GM23338 (cell line): ENCODE results near the gene FHIT. TPM values are rescaled to one million over a fixed set of nuclear protein-coding genes. Genes with fewer than 3 reads are reported as not detected.

Source experiments
- ATAC-seq: fragments of 200-7000 bp; cut with Tn5 transposase; 3 replicates; pipeline ENCODE4 v1.9.1; 2020
- DNase-seq: peaks from one replicate; pipeline ENCODE4 v3.0.0-alpha.2; 2015; ENCODE audit warnings: low spot score
- H2AFZ ChIP-seq: fragments of 200-600 bp; sonication (generic); 2 replicates; pipeline ENCODE4 v1.8.0; 2016; ENCODE audit warnings: antibody characterized with exemption, mild to moderate bottlenecking, moderate library complexity
- H3F3A ChIP-seq: fragments of 200-600 bp; sonication (generic); replicated peaks from 2 replicates; pipeline ENCODE4 v1.8.0; 2017; ENCODE audit warnings: antibody characterized with exemption, mixed run types, low read depth
- H3K27ac ChIP-seq: fragments of 200-600 bp; sonication (generic); 2 replicates; pipeline ENCODE4 v1.6.1; 2016; ENCODE audit warnings: low read depth
- H3K27me3 ChIP-seq: fragments of 200-600 bp; sonication (generic); 2 replicates; pipeline ENCODE4 v1.8.0; 2016; ENCODE audit warnings: mild to moderate bottlenecking, mixed run types, moderate library complexity; ENCODE audit not compliant: insufficient read depth
- H3K36me3 ChIP-seq: fragments of 200-600 bp; sonication (generic); 2 replicates; pipeline ENCODE4 v1.8.0; 2016; ENCODE audit warnings: mild to moderate bottlenecking; ENCODE audit not compliant: insufficient read depth
- H3K4me1 ChIP-seq: fragments of 200-600 bp; sonication (generic); 2 replicates; pipeline ENCODE4 v1.8.0; 2016; ENCODE audit warnings: mild to moderate bottlenecking, moderate library complexity; ENCODE audit not compliant: insufficient read depth
- H3K4me2 ChIP-seq: fragments of 200-600 bp; sonication (generic); 2 replicates; pipeline ENCODE4 v1.7.1; 2017; ENCODE audit warnings: mixed run types
- H3K4me3 ChIP-seq: fragments of 200-600 bp; sonication (generic); 2 replicates; pipeline ENCODE4 v1.6.1; 2016; ENCODE audit warnings: mixed run types
- H3K79me2 ChIP-seq: fragments of 200-600 bp; sonication (generic); replicated peaks from 2 replicates; pipeline ENCODE4 v1.8.0; 2017; ENCODE audit warnings: mild to moderate bottlenecking; ENCODE audit not compliant: insufficient read depth
- H3K9me2 ChIP-seq: fragments of 200-600 bp; sonication (generic); 2 replicates; pipeline ENCODE4 v1.8.0; 2017; ENCODE audit not compliant: insufficient read depth
- H4K20me1 ChIP-seq: fragments of 200-600 bp; sonication (generic); replicated peaks from 2 replicates; pipeline ENCODE4 v1.8.0; 2017; ENCODE audit warnings: mild to moderate bottlenecking; ENCODE audit not compliant: insufficient read depth
- H3K27ac Mint-ChIP-seq: 2 replicates; pipeline ENCODE4 v1.8.0; 2020; ENCODE audit warnings: inconsistent platforms, mild to moderate bottlenecking, moderate library complexity, mixed read lengths
- H3K27me3 Mint-ChIP-seq: 3 replicates; pipeline ENCODE4 v1.8.0; 2022; ENCODE audit warnings: low read depth, mild to moderate bottlenecking, moderate library complexity, mixed read lengths, inconsistent platforms; ENCODE audit not compliant: insufficient read depth, poor library complexity
- H3K36me3 Mint-ChIP-seq: 3 replicates; pipeline ENCODE4 v1.8.0; 2021; ENCODE audit warnings: low read depth, mild to moderate bottlenecking, inconsistent platforms, moderate library complexity, mixed read lengths
- H3K4me1 Mint-ChIP-seq: 3 replicates; pipeline ENCODE4 v1.8.0; 2020; ENCODE audit warnings: mild to moderate bottlenecking, inconsistent platforms, mixed read lengths
- H3K4me3 Mint-ChIP-seq: 3 replicates; pipeline ENCODE4 v1.8.0; 2021; ENCODE audit warnings: moderate library complexity, mild to moderate bottlenecking, inconsistent platforms, mixed read lengths
- H3K9me3 Mint-ChIP-seq: 3 replicates; pipeline ENCODE4 v1.8.0; 2020; ENCODE audit warnings: moderate library complexity, mild to moderate bottlenecking, inconsistent platforms, mixed read lengths
- CREB1 ChIP-seq: fragments of 250-450 bp; sonication (Bioruptor Pico); IDR thresholded peaks from 2 replicates; pipeline ENCODE4 v1.5.0; 2020; ENCODE audit warnings: low read depth, mild to moderate bottlenecking, moderate library complexity
- EZH2 ChIP-seq: fragments of 200-600 bp; sonication (generic); IDR thresholded peaks from one replicate; pipeline ENCODE4 v1.8.0; 2017; ENCODE audit warnings: antibody characterized with exemption, mild to moderate bottlenecking, low read depth; ENCODE audit not compliant: unreplicated experiment
- EZH2phosphoT487 ChIP-seq: fragments of 200-600 bp; sonication (generic); IDR thresholded peaks from one replicate; pipeline ENCODE4 v1.8.1; 2018; ENCODE audit warnings: antibody characterized with exemption; ENCODE audit not compliant: unreplicated experiment
- JUNB ChIP-seq: IDR thresholded peaks from one replicate; pipeline ENCODE4 v1.6.1; 2016; ENCODE audit warnings: antibody characterized with exemption; ENCODE audit not compliant: unreplicated experiment
- NANOG ChIP-seq: IDR thresholded peaks from 2 replicates; pipeline ENCODE4 v1.6.1; 2016; ENCODE audit warnings: antibody characterized with exemption, borderline replicate concordance
- STAT1 ChIP-seq: IDR thresholded peaks from one replicate; pipeline ENCODE4 v1.6.1; 2016; ENCODE audit warnings: antibody characterized with exemption; ENCODE audit not compliant: unreplicated experiment
- ZNF114 ChIP-seq: fragments of 250-450 bp; sonication (Bioruptor Pico); IDR thresholded peaks from 2 replicates; pipeline ENCODE4 v1.5.0; 2020; ENCODE audit warnings: mild to moderate bottlenecking, moderate library complexity
- ZNF331 ChIP-seq: fragments of 250-450 bp; sonication (Bioruptor Pico); IDR thresholded peaks from 2 replicates; pipeline ENCODE4 v1.5.0; 2020; ENCODE audit warnings: low read depth, mild to moderate bottlenecking, moderate library complexity
- polyA plus RNA-seq: library from polyadenylated mRNA; unstranded; fragments of >200 nt; fragmentation: Nextera tagmentation; extraction: Ambion mirVana; gene quantifications from 2 replicates; pipeline ENCODE4 v1.2.1, GENCODE V29; 2016
- total RNA-seq: library from RNA; depleted of rRNA; stranded (reverse); fragments of >200 nt; shearing (Covaris generic); gene quantifications from 2 replicates; pipeline ENCODE4 v1.2.3, GENCODE V29; 2014
- TF ChIP-seq, protein P1 (sequence below): fragments of 250-450 bp; sonication (Bioruptor Pico); IDR thresholded peaks from 2 replicates; pipeline ENCODE4 v1.5.0; 2020; ENCODE audit warnings: mild to moderate bottlenecking, moderate library complexity
- TF ChIP-seq, protein P2 (sequence below): IDR thresholded peaks from one replicate; pipeline ENCODE4 v1.6.1; 2018; ENCODE audit warnings: antibody characterized with exemption; ENCODE audit not compliant: unreplicated experiment
- TF ChIP-seq, protein P3 (sequence below): IDR thresholded peaks from 2 replicates; pipeline ENCODE4 v1.6.1; 2016; ENCODE audit warnings: antibody characterized with exemption
- TF ChIP-seq, protein P4 (sequence below), 2 experiments: fragments of 200-600 bp in 1 of 2; sonication (generic) in 1 of 2; conservative IDR thresholded peaks; 2 replicates each; pipeline versions ENCODE4 v1.5.1 to v1.6.1; 2016 to 2017; ENCODE audit warnings: antibody characterized with exemption in 2 of 2, low read depth in 2 of 2, mild to moderate bottlenecking in 2 of 2, moderate library complexity in 1 of 2

FHIT gene
- total and polyA plus RNA-seq, 2 experiments from 2014 or later: 3.0 to 8.3 TPM

DNA sequence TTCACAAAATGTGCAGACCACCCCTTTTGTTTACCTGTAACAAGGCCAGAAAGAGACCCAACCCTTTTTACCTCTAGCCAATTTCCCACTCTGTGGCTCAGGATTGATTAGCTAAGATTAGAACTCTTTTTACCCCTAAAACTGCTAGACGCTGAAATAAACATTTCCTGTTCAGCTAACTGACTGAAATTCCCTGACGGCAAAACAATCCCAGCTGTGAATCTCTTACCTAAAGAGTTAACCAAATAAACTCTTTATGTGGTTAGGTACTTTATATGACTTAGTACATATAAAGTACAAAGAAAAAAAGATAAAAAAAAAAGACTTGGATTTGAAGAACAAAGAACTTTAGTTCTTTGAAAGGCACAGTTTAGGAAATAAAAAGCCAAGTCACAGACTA lies 988.7 kb downstream of the FHIT start (continued):
- TF ChIP-seq, protein P1, sequence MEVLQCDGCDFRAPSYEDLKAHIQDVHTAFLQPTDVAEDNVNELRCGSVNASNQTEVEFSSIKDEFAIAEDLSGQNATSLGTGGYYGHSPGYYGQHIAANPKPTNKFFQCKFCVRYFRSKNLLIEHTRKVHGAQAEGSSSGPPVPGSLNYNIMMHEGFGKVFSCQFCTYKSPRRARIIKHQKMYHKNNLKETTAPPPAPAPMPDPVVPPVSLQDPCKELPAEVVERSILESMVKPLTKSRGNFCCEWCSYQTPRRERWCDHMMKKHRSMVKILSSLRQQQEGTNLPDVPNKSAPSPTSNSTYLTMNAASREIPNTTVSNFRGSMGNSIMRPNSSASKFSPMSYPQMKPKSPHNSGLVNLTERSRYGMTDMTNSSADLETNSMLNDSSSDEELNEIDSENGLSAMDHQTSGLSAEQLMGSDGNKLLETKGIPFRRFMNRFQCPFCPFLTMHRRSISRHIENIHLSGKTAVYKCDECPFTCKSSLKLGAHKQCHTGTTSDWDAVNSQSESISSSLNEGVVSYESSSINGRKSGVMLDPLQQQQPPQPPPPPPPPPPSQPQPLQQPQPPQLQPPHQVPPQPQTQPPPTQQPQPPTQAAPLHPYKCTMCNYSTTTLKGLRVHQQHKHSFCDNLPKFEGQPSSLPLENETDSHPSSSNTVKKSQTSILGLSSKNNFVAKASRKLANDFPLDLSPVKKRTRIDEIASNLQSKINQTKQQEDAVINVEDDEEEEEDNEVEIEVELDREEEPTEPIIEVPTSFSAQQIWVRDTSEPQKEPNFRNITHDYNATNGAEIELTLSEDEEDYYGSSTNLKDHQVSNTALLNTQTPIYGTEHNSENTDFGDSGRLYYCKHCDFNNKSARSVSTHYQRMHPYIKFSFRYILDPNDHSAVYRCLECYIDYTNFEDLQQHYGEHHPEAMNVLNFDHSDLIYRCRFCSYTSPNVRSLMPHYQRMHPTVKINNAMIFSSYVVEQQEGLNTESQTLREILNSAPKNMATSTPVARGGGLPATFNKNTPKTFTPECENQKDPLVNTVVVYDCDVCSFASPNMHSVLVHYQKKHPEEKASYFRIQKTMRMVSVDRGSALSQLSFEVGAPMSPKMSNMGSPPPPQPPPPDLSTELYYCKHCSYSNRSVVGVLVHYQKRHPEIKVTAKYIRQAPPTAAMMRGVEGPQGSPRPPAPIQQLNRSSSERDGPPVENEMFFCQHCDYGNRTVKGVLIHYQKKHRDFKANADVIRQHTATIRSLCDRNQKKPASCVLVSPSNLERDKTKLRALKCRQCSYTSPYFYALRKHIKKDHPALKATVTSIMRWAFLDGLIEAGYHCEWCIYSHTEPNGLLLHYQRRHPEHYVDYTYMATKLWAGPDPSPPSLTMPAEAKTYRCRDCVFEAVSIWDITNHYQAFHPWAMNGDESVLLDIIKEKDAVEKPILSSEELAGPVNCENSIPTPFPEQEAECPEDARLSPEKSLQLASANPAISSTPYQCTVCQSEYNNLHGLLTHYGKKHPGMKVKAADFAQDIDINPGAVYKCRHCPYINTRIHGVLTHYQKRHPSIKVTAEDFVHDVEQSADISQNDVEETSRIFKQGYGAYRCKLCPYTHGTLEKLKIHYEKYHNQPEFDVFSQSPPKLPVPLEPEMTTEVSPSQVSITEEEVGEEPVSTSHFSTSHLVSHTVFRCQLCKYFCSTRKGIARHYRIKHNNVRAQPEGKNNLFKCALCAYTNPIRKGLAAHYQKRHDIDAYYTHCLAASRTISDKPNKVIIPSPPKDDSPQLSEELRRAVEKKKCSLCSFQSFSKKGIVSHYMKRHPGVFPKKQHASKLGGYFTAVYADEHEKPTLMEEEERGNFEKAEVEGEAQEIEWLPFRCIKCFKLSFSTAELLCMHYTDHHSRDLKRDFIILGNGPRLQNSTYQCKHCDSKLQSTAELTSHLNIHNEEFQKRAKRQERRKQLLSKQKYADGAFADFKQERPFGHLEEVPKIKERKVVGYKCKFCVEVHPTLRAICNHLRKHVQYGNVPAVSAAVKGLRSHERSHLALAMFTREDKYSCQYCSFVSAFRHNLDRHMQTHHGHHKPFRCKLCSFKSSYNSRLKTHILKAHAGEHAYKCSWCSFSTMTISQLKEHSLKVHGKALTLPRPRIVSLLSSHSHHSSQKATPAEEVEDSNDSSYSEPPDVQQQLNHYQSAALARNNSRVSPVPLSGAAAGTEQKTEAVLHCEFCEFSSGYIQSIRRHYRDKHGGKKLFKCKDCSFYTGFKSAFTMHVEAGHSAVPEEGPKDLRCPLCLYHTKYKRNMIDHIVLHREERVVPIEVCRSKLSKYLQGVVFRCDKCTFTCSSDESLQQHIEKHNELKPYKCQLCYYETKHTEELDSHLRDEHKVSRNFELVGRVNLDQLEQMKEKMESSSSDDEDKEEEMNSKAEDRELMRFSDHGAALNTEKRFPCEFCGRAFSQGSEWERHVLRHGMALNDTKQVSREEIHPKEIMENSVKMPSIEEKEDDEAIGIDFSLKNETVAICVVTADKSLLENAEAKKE: no peak
- TF ChIP-seq EZH2phosphoT487 (no peak), ZNF114 (CRISPR knock-in tag) (no peak), ZNF331 (CRISPR knock-in tag) (no peak), CREB1 (CRISPR knock-in tag) (no peak)
- TF ChIP-seq, protein P2, sequence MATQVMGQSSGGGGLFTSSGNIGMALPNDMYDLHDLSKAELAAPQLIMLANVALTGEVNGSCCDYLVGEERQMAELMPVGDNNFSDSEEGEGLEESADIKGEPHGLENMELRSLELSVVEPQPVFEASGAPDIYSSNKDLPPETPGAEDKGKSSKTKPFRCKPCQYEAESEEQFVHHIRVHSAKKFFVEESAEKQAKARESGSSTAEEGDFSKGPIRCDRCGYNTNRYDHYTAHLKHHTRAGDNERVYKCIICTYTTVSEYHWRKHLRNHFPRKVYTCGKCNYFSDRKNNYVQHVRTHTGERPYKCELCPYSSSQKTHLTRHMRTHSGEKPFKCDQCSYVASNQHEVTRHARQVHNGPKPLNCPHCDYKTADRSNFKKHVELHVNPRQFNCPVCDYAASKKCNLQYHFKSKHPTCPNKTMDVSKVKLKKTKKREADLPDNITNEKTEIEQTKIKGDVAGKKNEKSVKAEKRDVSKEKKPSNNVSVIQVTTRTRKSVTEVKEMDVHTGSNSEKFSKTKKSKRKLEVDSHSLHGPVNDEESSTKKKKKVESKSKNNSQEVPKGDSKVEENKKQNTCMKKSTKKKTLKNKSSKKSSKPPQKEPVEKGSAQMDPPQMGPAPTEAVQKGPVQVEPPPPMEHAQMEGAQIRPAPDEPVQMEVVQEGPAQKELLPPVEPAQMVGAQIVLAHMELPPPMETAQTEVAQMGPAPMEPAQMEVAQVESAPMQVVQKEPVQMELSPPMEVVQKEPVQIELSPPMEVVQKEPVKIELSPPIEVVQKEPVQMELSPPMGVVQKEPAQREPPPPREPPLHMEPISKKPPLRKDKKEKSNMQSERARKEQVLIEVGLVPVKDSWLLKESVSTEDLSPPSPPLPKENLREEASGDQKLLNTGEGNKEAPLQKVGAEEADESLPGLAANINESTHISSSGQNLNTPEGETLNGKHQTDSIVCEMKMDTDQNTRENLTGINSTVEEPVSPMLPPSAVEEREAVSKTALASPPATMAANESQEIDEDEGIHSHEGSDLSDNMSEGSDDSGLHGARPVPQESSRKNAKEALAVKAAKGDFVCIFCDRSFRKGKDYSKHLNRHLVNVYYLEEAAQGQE: no peak

DNA sequence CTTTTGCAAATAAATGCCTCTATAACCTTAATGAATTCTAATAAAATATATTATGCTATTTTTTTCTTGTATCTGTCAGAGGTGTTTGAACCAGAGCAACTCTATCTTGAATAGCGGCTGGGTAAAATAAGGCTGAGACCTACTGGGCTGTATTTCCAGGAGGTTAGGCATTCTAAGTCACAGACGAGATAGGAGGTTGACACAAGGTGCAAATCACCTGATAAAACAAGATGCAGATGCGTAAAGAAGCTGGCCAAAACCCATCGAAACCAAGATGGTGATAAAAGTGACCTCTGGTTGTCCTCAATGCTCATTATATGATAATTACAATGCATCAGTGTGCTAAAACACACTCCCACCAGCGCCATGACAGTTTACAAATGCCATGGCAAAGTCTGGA lies 990.7 kb downstream of the FHIT start:
- ATAC-seq: no peak
- no peaks in the 10 kb centered on the region for H3K36me3 ChIP-seq
- no peak overlapping the region for H3K4me2 ChIP-seq
- no peaks in the 10 kb centered on the region for H3K27me3 ChIP-seq
- DNase-seq: no peak
- Mint-ChIP-seq H3K27me3 (no peaks in the 10 kb centered on the region), H3K4me1 (peaks cover 13% of the 10 kb centered on the region; the same call in 2 of the 3 replicates), H3K9me3 (no peaks in the 10 kb centered on the region), H3K4me3 (no peak overlapping the region), H3K27ac (no peak overlapping the region), H3K36me3 (no peaks in the 10 kb centered on the region)
- H3K9me2 ChIP-seq: peaks cover 11% of the 10 kb centered on the region
- H4K20me1 ChIP-seq: no peaks in the 10 kb centered on the region
- H2AFZ ChIP-seq: no peak overlapping the region
- no peak overlapping the region for H3K4me3 ChIP-seq
- H3K79me2 ChIP-seq: no peaks in the 10 kb centered on the region
- no peak overlapping the region for H3K27ac ChIP-seq
- H3K4me1 ChIP-seq: peaks cover 11% of the 10 kb centered on the region; the same call in 1 of the 2 replicates
- no peaks in the 10 kb centered on the region for H3F3A ChIP-seq
- TF ChIP-seq EZH2phosphoT487 (no peak), ZNF114 (CRISPR knock-in tag) (no peak), CREB1 (CRISPR knock-in tag) (no peak), EZH2 (no peak), NANOG (no peak), JUNB (no peak), STAT1 (no peak)
- TF ChIP-seq, protein P3, sequence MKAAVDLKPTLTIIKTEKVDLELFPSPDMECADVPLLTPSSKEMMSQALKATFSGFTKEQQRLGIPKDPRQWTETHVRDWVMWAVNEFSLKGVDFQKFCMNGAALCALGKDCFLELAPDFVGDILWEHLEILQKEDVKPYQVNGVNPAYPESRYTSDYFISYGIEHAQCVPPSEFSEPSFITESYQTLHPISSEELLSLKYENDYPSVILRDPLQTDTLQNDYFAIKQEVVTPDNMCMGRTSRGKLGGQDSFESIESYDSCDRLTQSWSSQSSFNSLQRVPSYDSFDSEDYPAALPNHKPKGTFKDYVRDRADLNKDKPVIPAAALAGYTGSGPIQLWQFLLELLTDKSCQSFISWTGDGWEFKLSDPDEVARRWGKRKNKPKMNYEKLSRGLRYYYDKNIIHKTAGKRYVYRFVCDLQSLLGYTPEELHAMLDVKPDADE: no peak
- TF ChIP-seq, protein P4, sequence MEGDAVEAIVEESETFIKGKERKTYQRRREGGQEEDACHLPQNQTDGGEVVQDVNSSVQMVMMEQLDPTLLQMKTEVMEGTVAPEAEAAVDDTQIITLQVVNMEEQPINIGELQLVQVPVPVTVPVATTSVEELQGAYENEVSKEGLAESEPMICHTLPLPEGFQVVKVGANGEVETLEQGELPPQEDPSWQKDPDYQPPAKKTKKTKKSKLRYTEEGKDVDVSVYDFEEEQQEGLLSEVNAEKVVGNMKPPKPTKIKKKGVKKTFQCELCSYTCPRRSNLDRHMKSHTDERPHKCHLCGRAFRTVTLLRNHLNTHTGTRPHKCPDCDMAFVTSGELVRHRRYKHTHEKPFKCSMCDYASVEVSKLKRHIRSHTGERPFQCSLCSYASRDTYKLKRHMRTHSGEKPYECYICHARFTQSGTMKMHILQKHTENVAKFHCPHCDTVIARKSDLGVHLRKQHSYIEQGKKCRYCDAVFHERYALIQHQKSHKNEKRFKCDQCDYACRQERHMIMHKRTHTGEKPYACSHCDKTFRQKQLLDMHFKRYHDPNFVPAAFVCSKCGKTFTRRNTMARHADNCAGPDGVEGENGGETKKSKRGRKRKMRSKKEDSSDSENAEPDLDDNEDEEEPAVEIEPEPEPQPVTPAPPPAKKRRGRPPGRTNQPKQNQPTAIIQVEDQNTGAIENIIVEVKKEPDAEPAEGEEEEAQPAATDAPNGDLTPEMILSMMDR (conservative IDR thresholded peaks at IDR 0.05; ENCODE audit: low read depth in 2 of 2): no peak
